SK-N-MC (cell line): ENCODE results near the gene MAP3K20.

ENCODE experiments used
- EZH2 ChIP-seq: fragments of 200-600 bp; sonication (generic); IDR thresholded peaks from one replicate; pipeline ENCODE4 v1.6.1; 2017; ENCODE audit warnings: antibody characterized with exemption
- POLR2AphosphoS5 ChIP-seq: IDR thresholded peaks from 2 replicates; pipeline ENCODE4 v1.6.1; 2012; ENCODE audit warnings: mild to moderate bottlenecking, low read depth, low read length, borderline replicate concordance

- TF ChIP-seq POLR2AphosphoS5 = no peak
- TF ChIP-seq EZH2 = no peak
Measured at GRCh38 chr2:173216668-173217067, 141.0 kb downstream of the MAP3K20 start.
